SK-N-SH (cell line): ENCODE measurements around the gene PPIH. TPM values are rescaled to one million over a fixed set of nuclear protein-coding genes. Genes with fewer than 3 reads are reported as not detected.

Experiments used
- CTCF ChIA-PET: fragments of 300-600, 350-600 bp; formaldehyde crosslinking; extraction: SDS; loops from one replicate; lab custom pipeline; 2021; lab: Yijun Ruan, JAX
- POLR2A ChIA-PET: fragments of 350-600 bp; sonication (Branson Sonifier 250); formaldehyde crosslinking; extraction: SDS; loops from one replicate; lab custom pipeline; 2020; ENCODE audit warnings: antibody characterized with exemption, inconsistent platforms; lab: Yijun Ruan, JAX
- DNase-seq: peaks from one replicate; pipeline ENCODE4 v3.0.0; 2012
- H2AFZ ChIP-seq: fragments of 200-600 bp; sonication (generic); 2 replicates; pipeline ENCODE4 v1.8.1; 2016; ENCODE audit warnings: antibody characterized with exemption, mild to moderate bottlenecking, low read depth
- H3F3A ChIP-seq: fragments of 200-600 bp; sonication (generic); replicated peaks from 2 replicates; pipeline ENCODE3; 2016; ENCODE audit warnings: antibody characterized with exemption, mild to moderate bottlenecking; ENCODE audit not compliant: insufficient read depth
- H3K27ac ChIP-seq, 2 experiments: fragments of 200-500 bp in 1 of 2; fragments of 200-600 bp in 1 of 2; sonication (Bioruptor generic) in 1 of 2; sonication (generic), shearing (Covaris generic) in 1 of 2; 2 replicates each; pipeline versions ENCODE4 v1.5.1 to v1.6.1; 2014 to 2016; ENCODE audit warnings: low read depth in 2 of 2, inconsistent platforms in 1 of 2, low read length in 1 of 2, mild to moderate bottlenecking in 1 of 2, mixed read lengths in 1 of 2
- H3K27me3 ChIP-seq: fragments of 200-600 bp; sonication (generic), shearing (Covaris generic); 2 replicates; pipeline ENCODE4 v1.6.1; 2016; ENCODE audit warnings: mixed run types; ENCODE audit not compliant: insufficient read depth
- H3K36me3 ChIP-seq, 2 experiments: fragments of 200-500 bp in 1 of 2; fragments of 200-600 bp in 1 of 2; sonication (Bioruptor generic) in 1 of 2; sonication (generic) in 1 of 2; replicated peaks in 1 of 2; 2 replicates each; pipeline versions ENCODE3 to v1.5.1; 2014 to 2016; ENCODE audit warnings: low read length in 1 of 2, mild to moderate bottlenecking in 1 of 2; ENCODE audit not compliant: insufficient read depth in 2 of 2, control insufficient read depth in 1 of 2
- H3K4me1 ChIP-seq, 2 experiments: fragments of 200-500 bp in 1 of 2; fragments of 200-600 bp in 1 of 2; sonication (Bioruptor generic) in 1 of 2; sonication (generic), shearing (Covaris generic) in 1 of 2; 2 replicates each; pipeline versions ENCODE4 v1.5.1 to v1.6.1; 2014 to 2016; ENCODE audit warnings: low read depth in 1 of 2, low read length in 1 of 2, mixed run types in 1 of 2; ENCODE audit not compliant: insufficient read depth in 2 of 2, control insufficient read depth in 1 of 2
- H3K4me2 ChIP-seq: fragments of 200-600 bp; sonication (generic), shearing (Covaris generic); 2 replicates; pipeline ENCODE4 v1.6.1; 2017; ENCODE audit warnings: mixed run types
- H3K4me3 ChIP-seq, 2 experiments: fragments of 200-500 bp in 1 of 2; fragments of 200-600 bp in 1 of 2; sonication (Bioruptor generic) in 1 of 2; sonication (generic), shearing (Covaris generic) in 1 of 2; 2 replicates each; pipeline versions ENCODE4 v1.5.1 to v1.8.1; 2014 to 2016; ENCODE audit warnings: low read depth in 2 of 2, inconsistent platforms in 1 of 2, low read length in 1 of 2, mild to moderate bottlenecking in 1 of 2, mixed read lengths in 1 of 2, moderate library complexity in 1 of 2
- H3K79me2 ChIP-seq: fragments of 200-600 bp; sonication (generic); 2 replicates; pipeline ENCODE4 v1.8.1; 2017; ENCODE audit warnings: mild to moderate bottlenecking; ENCODE audit not compliant: insufficient read depth
- H3K9ac ChIP-seq: fragments of 200-600 bp; sonication (generic); 2 replicates; pipeline ENCODE4 v1.6.1; 2017; ENCODE audit warnings: mixed run types
- H3K9me2 ChIP-seq: fragments of 200-600 bp; sonication (generic); 2 replicates; pipeline ENCODE4 v1.6.1; 2017; ENCODE audit warnings: mixed run types
- H3K9me3 ChIP-seq: fragments of 200-600 bp; sonication (generic); 2 replicates; pipeline ENCODE4 v1.6.1; 2017; ENCODE audit warnings: mixed run types, mild to moderate bottlenecking, moderate library complexity
- H4K20me1 ChIP-seq: fragments of 200-600 bp; sonication (generic); 2 replicates; pipeline ENCODE4 v1.6.1; 2017; ENCODE audit warnings: mild to moderate bottlenecking, mixed run types; ENCODE audit not compliant: insufficient read depth
- EP300 ChIP-seq, 2 experiments: IDR thresholded peaks; 2 replicates each; pipeline versions ENCODE4 v1.4.0 to v1.6.1; 2012; ENCODE audit warnings: borderline replicate concordance in 1 of 2, low read depth in 1 of 2, low read length in 1 of 2
- EZH2phosphoT487 ChIP-seq: fragments of 200-600 bp; sonication (generic); IDR thresholded peaks from 2 replicates; pipeline ENCODE4 v1.6.1; 2017; ENCODE audit warnings: low read depth, mixed run types, mild to moderate bottlenecking, antibody characterized with exemption, moderate library complexity, borderline replicate concordance
- FOSL2 ChIP-seq: IDR thresholded peaks from 2 replicates; pipeline ENCODE4 v1.4.0; 2012; ENCODE audit warnings: low read depth, mild to moderate bottlenecking, moderate library complexity, borderline replicate concordance
- GABPA ChIP-seq: IDR thresholded peaks from 2 replicates; pipeline ENCODE4 v1.4.0; 2012; ENCODE audit warnings: low read depth, mild to moderate bottlenecking
- RAD21 ChIP-seq: IDR thresholded peaks from 2 replicates; pipeline ENCODE4 v1.6.1; 2012; ENCODE audit warnings: mild to moderate bottlenecking, low read length
- RFX5 ChIP-seq: IDR thresholded peaks from 2 replicates; pipeline ENCODE4 v1.6.1; 2012; ENCODE audit warnings: mild to moderate bottlenecking, improper control_type of control experiment, low read length
- WGBS: methylation state at CpG from one replicate; pipeline ENCODE4 v1.1.6; 2017; ENCODE audit warnings: low lambda C conversion rate; 5-methylcytosine and 5-hydroxymethylcytosine counted together
- polyA plus RNA-seq, 3 experiments: library from polyadenylated mRNA; depleted of rRNA; stranded (reverse); fragments of >200 nt; gene quantifications; 2 replicates each; pipeline ENCODE4 v1.2.3, GENCODE V29; 2012
- TF ChIP-seq, protein P1 (sequence below): fragments of 200-600 bp; sonication (generic); IDR thresholded peaks from 2 replicates; pipeline ENCODE4 v1.6.1; 2017; ENCODE audit warnings: antibody characterized with exemption, mild to moderate bottlenecking, moderate library complexity
- TF ChIP-seq, protein P2 (sequence below): IDR thresholded peaks from 2 replicates; pipeline ENCODE4 v1.4.0; 2012; ENCODE audit warnings: low read depth, borderline replicate concordance
- TF ChIP-seq, protein P3 (sequence below): IDR thresholded peaks from 2 replicates; pipeline ENCODE4 v1.4.0; 2012; ENCODE audit warnings: low read depth, borderline replicate concordance
- TF ChIP-seq, protein P4 (sequence below): fragments of 150-350 bp; IDR thresholded peaks from 2 replicates; pipeline ENCODE4 v1.6.1; 2017; ENCODE audit warnings: antibody characterized with exemption, low read length, low read depth, borderline replicate concordance

Gene PPIH
- polyA plus RNA-seq, 1 of the 3 experiments (the other 2 are of a cell fraction): 89.1 TPM

DNA sequence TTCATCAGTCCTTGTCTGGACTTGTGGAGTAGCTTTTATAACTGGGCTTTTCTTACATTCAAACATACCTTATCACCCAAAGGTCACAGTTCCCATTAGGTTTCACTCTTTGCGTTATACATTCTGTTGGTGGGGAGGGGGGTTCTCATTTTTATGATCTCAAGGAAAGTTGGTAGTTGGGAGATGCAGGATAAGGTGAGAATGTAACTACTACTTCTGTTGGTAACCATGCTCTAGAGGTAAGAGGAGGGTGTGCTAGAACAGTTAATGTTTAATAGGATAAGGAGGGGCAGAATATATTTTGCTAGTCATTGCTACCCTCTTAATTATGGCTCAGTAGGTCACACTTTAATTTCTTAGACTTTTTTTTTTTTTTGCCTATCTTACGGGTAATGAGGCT, 34.7 kb downstream of the PPIH start:
- H3K36me3 ChIP-seq: peaks cover 64 to 75% of the 10 kb centered on the region in 2 experiments
- no peak overlapping the region for H3K4me2 ChIP-seq
- H3K27me3 ChIP-seq: no peaks in the 10 kb centered on the region
- H3F3A ChIP-seq: no peaks in the 10 kb centered on the region
- peaks cover 16 to 23% of the 10 kb centered on the region in 2 experiments; a peak in 3 of 4 replicates for H3K4me1 ChIP-seq
- no peak for DNase-seq
- no peak overlapping the region for H3K4me3 ChIP-seq
- no peaks in the 10 kb centered on the region for H3K9me2 ChIP-seq
- 94% methylated on average over 2 of the region's 2 CpGs for WGBS
- no peak overlapping the region for H2AFZ ChIP-seq
- H3K9ac ChIP-seq: no peak overlapping the region
- ChIA-PET POLR2A (interaction anchor here (2.1 kb wide), 1 partner anchor 10 kb away, joined by 9 read pairs; the partner anchor contains the start of gene YBX1), CTCF (interaction anchor here (1.0 kb wide), 1 partner anchor 9 kb away, joined by 3 read pairs; no protein-coding TSS in a partner anchor)
- no peaks in the 10 kb centered on the region for H3K9me3 ChIP-seq
- H4K20me1 ChIP-seq: peaks cover 85% of the 10 kb centered on the region
- H3K27ac ChIP-seq: no peak overlapping the region
- peaks cover 97% of the 10 kb centered on the region for H3K79me2 ChIP-seq
- TF ChIP-seq GABPA: no peak
- no peak for TF ChIP-seq EP300 (IDR thresholded peaks at IDR 0.05; ENCODE audit: borderline replicate concordance in 1 of 2, low read depth in 1 of 2, low read length in 1 of 2)
- TF ChIP-seq, protein P1, sequence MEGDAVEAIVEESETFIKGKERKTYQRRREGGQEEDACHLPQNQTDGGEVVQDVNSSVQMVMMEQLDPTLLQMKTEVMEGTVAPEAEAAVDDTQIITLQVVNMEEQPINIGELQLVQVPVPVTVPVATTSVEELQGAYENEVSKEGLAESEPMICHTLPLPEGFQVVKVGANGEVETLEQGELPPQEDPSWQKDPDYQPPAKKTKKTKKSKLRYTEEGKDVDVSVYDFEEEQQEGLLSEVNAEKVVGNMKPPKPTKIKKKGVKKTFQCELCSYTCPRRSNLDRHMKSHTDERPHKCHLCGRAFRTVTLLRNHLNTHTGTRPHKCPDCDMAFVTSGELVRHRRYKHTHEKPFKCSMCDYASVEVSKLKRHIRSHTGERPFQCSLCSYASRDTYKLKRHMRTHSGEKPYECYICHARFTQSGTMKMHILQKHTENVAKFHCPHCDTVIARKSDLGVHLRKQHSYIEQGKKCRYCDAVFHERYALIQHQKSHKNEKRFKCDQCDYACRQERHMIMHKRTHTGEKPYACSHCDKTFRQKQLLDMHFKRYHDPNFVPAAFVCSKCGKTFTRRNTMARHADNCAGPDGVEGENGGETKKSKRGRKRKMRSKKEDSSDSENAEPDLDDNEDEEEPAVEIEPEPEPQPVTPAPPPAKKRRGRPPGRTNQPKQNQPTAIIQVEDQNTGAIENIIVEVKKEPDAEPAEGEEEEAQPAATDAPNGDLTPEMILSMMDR: no peak
- TF ChIP-seq FOSL2: no peak
- TF ChIP-seq, protein P2, sequence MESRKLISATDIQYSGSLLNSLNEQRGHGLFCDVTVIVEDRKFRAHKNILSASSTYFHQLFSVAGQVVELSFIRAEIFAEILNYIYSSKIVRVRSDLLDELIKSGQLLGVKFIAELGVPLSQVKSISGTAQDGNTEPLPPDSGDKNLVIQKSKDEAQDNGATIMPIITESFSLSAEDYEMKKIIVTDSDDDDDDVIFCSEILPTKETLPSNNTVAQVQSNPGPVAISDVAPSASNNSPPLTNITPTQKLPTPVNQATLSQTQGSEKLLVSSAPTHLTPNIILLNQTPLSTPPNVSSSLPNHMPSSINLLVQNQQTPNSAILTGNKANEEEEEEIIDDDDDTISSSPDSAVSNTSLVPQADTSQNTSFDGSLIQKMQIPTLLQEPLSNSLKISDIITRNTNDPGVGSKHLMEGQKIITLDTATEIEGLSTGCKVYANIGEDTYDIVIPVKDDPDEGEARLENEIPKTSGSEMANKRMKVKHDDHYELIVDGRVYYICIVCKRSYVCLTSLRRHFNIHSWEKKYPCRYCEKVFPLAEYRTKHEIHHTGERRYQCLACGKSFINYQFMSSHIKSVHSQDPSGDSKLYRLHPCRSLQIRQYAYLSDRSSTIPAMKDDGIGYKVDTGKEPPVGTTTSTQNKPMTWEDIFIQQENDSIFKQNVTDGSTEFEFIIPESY: no peak
- TF ChIP-seq EZH2phosphoT487: no peak
- TF ChIP-seq, protein P3, sequence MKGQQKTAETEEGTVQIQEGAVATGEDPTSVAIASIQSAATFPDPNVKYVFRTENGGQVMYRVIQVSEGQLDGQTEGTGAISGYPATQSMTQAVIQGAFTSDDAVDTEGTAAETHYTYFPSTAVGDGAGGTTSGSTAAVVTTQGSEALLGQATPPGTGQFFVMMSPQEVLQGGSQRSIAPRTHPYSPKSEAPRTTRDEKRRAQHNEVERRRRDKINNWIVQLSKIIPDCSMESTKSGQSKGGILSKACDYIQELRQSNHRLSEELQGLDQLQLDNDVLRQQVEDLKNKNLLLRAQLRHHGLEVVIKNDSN: no peak
- TF ChIP-seq RFX5: no peak
- TF ChIP-seq RAD21: no peak
- TF ChIP-seq, protein P4, sequence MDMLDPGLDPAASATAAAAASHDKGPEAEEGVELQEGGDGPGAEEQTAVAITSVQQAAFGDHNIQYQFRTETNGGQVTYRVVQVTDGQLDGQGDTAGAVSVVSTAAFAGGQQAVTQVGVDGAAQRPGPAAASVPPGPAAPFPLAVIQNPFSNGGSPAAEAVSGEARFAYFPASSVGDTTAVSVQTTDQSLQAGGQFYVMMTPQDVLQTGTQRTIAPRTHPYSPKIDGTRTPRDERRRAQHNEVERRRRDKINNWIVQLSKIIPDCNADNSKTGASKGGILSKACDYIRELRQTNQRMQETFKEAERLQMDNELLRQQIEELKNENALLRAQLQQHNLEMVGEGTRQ: no peak
